HCT116 (cell line): ENCODE data around the gene ARHGAP18. TPM values are rescaled to one million over a fixed set of nuclear protein-coding genes. Genes with fewer than 3 reads are reported as not detected.

Experiments used
- ATAC-seq: fragments of 200-7000 bp; cut with Tn5 transposase; 2 replicates; pipeline ENCODE4 v1.9.1; 2020; ENCODE audit warnings: mild to moderate bottlenecking, moderate library complexity
- BruUV-seq: library from RNA; stranded (reverse); fragments of 400-500 nt; replicated peaks from 2 replicates; lab custom pipeline; 2021; lab: Mats Ljungman, UMichigan
- CTCF ChIA-PET: fragments of 300-600 bp; sonication (Branson Sonifier 250); formaldehyde crosslinking; loops from one replicate; lab custom pipeline; 2021; ENCODE audit warnings: antibody characterized with exemption; lab: Charles Lee
- POLR2A ChIA-PET: fragments of 300-600, 350-600 bp; sonication (Branson Sonifier 250); formaldehyde crosslinking; loops from one replicate; lab custom pipeline; 2021; ENCODE audit warnings: antibody characterized with exemption; lab: Charles Lee
- RAD21 ChIA-PET, 2 experiments: fragments of 300-600 bp; sonication (Branson Sonifier 250); formaldehyde crosslinking; loops; one replicate each; lab custom pipeline; 2023; ENCODE audit warnings: low total read pairs in 2 of 2; ENCODE audit not compliant: uncharacterized antibody in 2 of 2, unreplicated experiment in 2 of 2, low non-redundant PET in 1 of 2; lab: Charles Lee
- DNase-seq: peaks from one replicate; pipeline ENCODE4 v3.0.0-alpha.2; 2010; ENCODE audit warnings: low read depth, low spot score
- H2AFZ ChIP-seq: fragments of 200-600 bp; shearing (Covaris generic), sonication (generic); 2 replicates; pipeline ENCODE4 v1.6.1; 2017; ENCODE audit warnings: low read depth, mixed run types, mixed read lengths, antibody characterized with exemption, low read length; ENCODE audit not compliant: poor library complexity, severe bottlenecking
- H3K27ac ChIP-seq: 2 replicates; pipeline ENCODE4 v1.5.1; 2012; ENCODE audit warnings: low read depth, low read length
- H3K27me3 ChIP-seq: fragments of 200-600 bp; sonication (generic); 2 replicates; pipeline ENCODE4 v1.6.1; 2016; ENCODE audit warnings: mixed run types, low read length, mixed read lengths; ENCODE audit not compliant: insufficient read depth
- H3K36me3 ChIP-seq, 2 experiments: fragments of 200-500 bp in 1 of 2; fragments of 200-600 bp in 1 of 2; sonication (Bioruptor generic) in 1 of 2; sonication (generic) in 1 of 2; 2 replicates each; pipeline versions ENCODE4 v1.5.1 to v1.6.1; 2014 to 2016; ENCODE audit warnings: low read length in 2 of 2, inconsistent platforms in 1 of 2, mixed read lengths in 1 of 2, mixed run types in 1 of 2; ENCODE audit not compliant: insufficient read depth in 2 of 2, control insufficient read depth in 1 of 2
- H3K4me1 ChIP-seq, 2 experiments: fragments of 200-600 bp in 1 of 2; sonication (generic) in 1 of 2; 2 replicates each; pipeline versions ENCODE4 v1.5.1 to v1.6.1; 2012 to 2017; ENCODE audit warnings: low read length in 2 of 2, inconsistent platforms in 1 of 2, mild to moderate bottlenecking in 1 of 2, mixed read lengths in 1 of 2, mixed run types in 1 of 2, moderate library complexity in 1 of 2; ENCODE audit not compliant: insufficient read depth in 2 of 2, control insufficient read depth in 1 of 2
- H3K4me2 ChIP-seq: fragments of 200-600 bp; sonication (generic); 2 replicates; pipeline ENCODE4 v1.6.1; 2017; ENCODE audit warnings: mixed run types, low read length, mixed read lengths
- H3K4me3 ChIP-seq, 2 experiments: fragments of 200-600 bp in 1 of 2; sonication (generic) in 1 of 2; replicated peaks in 1 of 2; 2 replicates each; pipeline ENCODE4 v1.5.1; 2011 to 2016; ENCODE audit warnings: low read length in 2 of 2, control low read depth in 1 of 2, low read depth in 1 of 2, mild to moderate bottlenecking in 1 of 2, mixed read lengths in 1 of 2, mixed run types in 1 of 2
- H3K79me2 ChIP-seq: fragments of 200-600 bp; sonication (generic); 2 replicates; pipeline ENCODE4 v1.6.1; 2017; ENCODE audit warnings: mild to moderate bottlenecking, mixed run types, low read length, moderate library complexity, mixed read lengths; ENCODE audit not compliant: insufficient read depth
- H3K9ac ChIP-seq: fragments of 200-600 bp; sonication (generic); 2 replicates; pipeline ENCODE4 v1.6.1; 2016; ENCODE audit warnings: low read length, mixed read lengths
- H3K9me2 ChIP-seq: fragments of 200-600 bp; sonication (generic), shearing (Covaris generic); 2 replicates; pipeline ENCODE4 v1.6.1; 2017; ENCODE audit warnings: mixed run types, mild to moderate bottlenecking, moderate library complexity; ENCODE audit not compliant: insufficient read depth
- H3K9me3 ChIP-seq, 2 experiments: fragments of 200-500 bp in 1 of 2; fragments of 200-600 bp in 1 of 2; sonication (Bioruptor generic) in 1 of 2; sonication (generic) in 1 of 2; 2 replicates each; pipeline ENCODE4 v1.6.1; 2014 to 2017; ENCODE audit warnings: low read length in 2 of 2, mixed read lengths in 2 of 2, inconsistent platforms in 1 of 2, low read depth in 1 of 2, mild to moderate bottlenecking in 1 of 2, mixed run types in 1 of 2, moderate library complexity in 1 of 2; ENCODE audit not compliant: control insufficient read depth in 1 of 2, insufficient read depth in 1 of 2
- H4K20me1 ChIP-seq: fragments of 200-600 bp; sonication (generic), shearing (Covaris generic); 2 replicates; pipeline ENCODE4 v1.6.1; 2017; ENCODE audit warnings: mixed run types, mild to moderate bottlenecking, moderate library complexity; ENCODE audit not compliant: insufficient read depth
- CEBPB ChIP-seq: IDR thresholded peaks from 2 replicates; pipeline ENCODE4 v1.6.1; 2012; ENCODE audit warnings: low read depth
- RAD21 ChIP-seq: IDR thresholded peaks from 2 replicates; pipeline ENCODE4 v1.6.1; 2012; ENCODE audit warnings: low read depth, mild to moderate bottlenecking
- YY1 ChIP-seq: IDR thresholded peaks from 2 replicates; pipeline ENCODE4 v1.6.1; 2011; ENCODE audit warnings: low read length, low read depth, moderate library complexity, mild to moderate bottlenecking; ENCODE audit not compliant: insufficient replicate concordance; ENCODE audit errors: extremely low read depth
- intact Hi-C: fragments of 100-400 bp; cut with micrococcal nuclease; formaldehyde crosslinking; loops from 2 replicates; pipeline ENCODE4 v1.10.0; 2022
- total RNA-seq: library from RNA; stranded (reverse); gene quantifications from one replicate; pipeline ENCODE4 v1.2.1, GENCODE V29; 2021; ENCODE audit not compliant: unreplicated experiment
- TF ChIP-seq, protein P1 (sequence below): IDR thresholded peaks from 2 replicates; pipeline ENCODE4 v1.6.1; 2012
- TF ChIP-seq, protein P2 (sequence below), 3 experiments: fragments of 200-600 bp in 1 of 3; sonication (generic) in 1 of 3; IDR thresholded peaks in 2 of 3; conservative IDR thresholded peaks in 1 of 3; 2 replicates each; pipeline ENCODE4 v1.5.1; 2012 to 2017; ENCODE audit warnings: low read depth in 2 of 3, low read length in 2 of 3, antibody characterized with exemption in 1 of 3, borderline replicate concordance in 1 of 3, control low read depth in 1 of 3, mild to moderate bottlenecking in 1 of 3, mixed read lengths in 1 of 3, mixed run types in 1 of 3, moderate library complexity in 1 of 3; ENCODE audit not compliant: insufficient read depth in 1 of 3
- TF ChIP-seq, protein P3 (sequence below): IDR thresholded peaks from 2 replicates; pipeline ENCODE4 v1.6.1; 2012

Gene ARHGAP18
- total RNA-seq, 1 experiment from 2014 or later, result 70.3 TPM

GRCh38 chr6:129704708-129705107 lies 5.3 kb downstream of the ARHGAP18 start:
- no peak overlapping the region for H3K4me3 ChIP-seq
- DNase-seq (no peak), ATAC-seq (no peak)
- no TSS peak for BruUV-seq
- H3K9me2 ChIP-seq, result no peaks in the 10 kb centered on the region
- H3K4me1 ChIP-seq, result peaks cover 65 to 68% of the 10 kb centered on the region in 2 experiments
- H2AFZ ChIP-seq, result no peak overlapping the region
- ChIA-PET POLR2A (no interaction called here), RAD21 (no interaction called here), CTCF (no interaction called here)
- H3K27ac ChIP-seq, result no peak overlapping the region
- peaks cover 0 to 7% of the 10 kb centered on the region in 2 experiments; a peak in 1 of 4 replicates for H3K36me3 ChIP-seq
- no peaks in the 10 kb centered on the region for H3K27me3 ChIP-seq
- TF ChIP-seq YY1 (no peak), RAD21 (no peak), CEBPB (no peak)
- TF ChIP-seq, protein P1, sequence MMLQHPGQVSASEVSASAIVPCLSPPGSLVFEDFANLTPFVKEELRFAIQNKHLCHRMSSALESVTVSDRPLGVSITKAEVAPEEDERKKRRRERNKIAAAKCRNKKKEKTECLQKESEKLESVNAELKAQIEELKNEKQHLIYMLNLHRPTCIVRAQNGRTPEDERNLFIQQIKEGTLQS, result no peak
- TF ChIP-seq, protein P2, sequence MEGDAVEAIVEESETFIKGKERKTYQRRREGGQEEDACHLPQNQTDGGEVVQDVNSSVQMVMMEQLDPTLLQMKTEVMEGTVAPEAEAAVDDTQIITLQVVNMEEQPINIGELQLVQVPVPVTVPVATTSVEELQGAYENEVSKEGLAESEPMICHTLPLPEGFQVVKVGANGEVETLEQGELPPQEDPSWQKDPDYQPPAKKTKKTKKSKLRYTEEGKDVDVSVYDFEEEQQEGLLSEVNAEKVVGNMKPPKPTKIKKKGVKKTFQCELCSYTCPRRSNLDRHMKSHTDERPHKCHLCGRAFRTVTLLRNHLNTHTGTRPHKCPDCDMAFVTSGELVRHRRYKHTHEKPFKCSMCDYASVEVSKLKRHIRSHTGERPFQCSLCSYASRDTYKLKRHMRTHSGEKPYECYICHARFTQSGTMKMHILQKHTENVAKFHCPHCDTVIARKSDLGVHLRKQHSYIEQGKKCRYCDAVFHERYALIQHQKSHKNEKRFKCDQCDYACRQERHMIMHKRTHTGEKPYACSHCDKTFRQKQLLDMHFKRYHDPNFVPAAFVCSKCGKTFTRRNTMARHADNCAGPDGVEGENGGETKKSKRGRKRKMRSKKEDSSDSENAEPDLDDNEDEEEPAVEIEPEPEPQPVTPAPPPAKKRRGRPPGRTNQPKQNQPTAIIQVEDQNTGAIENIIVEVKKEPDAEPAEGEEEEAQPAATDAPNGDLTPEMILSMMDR (IDR thresholded peaks at IDR 0.05 in 2 of 3, conservative IDR thresholded peaks at IDR 0.05 in 1 of 3; ENCODE audit: borderline replicate concordance in 1 of 3, insufficient read depth in 1 of 3, low read depth in 2 of 3, low read length in 2 of 3), result no peak
- TF ChIP-seq, protein P3, sequence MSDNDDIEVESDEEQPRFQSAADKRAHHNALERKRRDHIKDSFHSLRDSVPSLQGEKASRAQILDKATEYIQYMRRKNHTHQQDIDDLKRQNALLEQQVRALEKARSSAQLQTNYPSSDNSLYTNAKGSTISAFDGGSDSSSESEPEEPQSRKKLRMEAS, result no peak
- peaks cover 98% of the 10 kb centered on the region for H3K79me2 ChIP-seq
- no peaks in the 10 kb centered on the region for H3K9me3 ChIP-seq
- no peak overlapping the region for H3K9ac ChIP-seq
- H3K4me2 ChIP-seq, result no peak overlapping the region
- H4K20me1 ChIP-seq, result no peaks in the 10 kb centered on the region
- intact Hi-C loops, result no loop called here
